Measurements from ENCODE around the gene ST6GALNAC3.
"Not testable (repeated sequence)": the region's sequence is repeated elsewhere in the genome, so short reads cannot be mapped to it uniquely, and the experiment has no call there.

Gene ST6GALNAC3

DNA sequence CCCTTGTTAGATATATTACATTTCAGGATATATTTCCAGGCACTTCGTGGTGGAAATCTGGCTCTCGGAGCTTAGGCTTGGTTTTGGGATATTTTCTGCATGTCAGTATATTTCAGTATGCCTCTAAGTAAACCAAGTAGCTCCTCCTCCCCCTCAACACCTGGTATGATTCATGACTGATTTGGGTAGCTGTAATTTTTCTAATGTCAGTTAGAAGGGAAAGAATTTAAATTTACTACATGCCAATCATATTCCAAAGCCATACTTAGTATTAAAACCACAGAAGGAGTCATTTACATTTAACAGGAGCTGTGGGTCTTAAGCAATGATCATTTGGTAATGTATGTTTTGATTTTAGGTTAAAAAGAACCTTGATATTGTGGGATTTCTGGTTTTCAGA lies 40.6 kb downstream of the ST6GALNAC3 start:
- H3K27me3 ChIP-seq (replicated peaks; ENCODE audit: control insufficient read depth, insufficient read depth, low read length, poor library complexity, severe bottlenecking) = no peaks in the 10 kb centered on the region
- no peaks in the 10 kb centered on the region for H3K4me1 ChIP-seq (ENCODE audit: control insufficient read depth, insufficient read depth, low read length, poor library complexity, severe bottlenecking)
- H3K27ac ChIP-seq (ENCODE audit: insufficient read depth, low read length, poor library complexity, severe bottlenecking) = no peak overlapping the region
- no peak for DNase-seq
- no peaks in the 10 kb centered on the region for H3K36me3 ChIP-seq (ENCODE audit: control insufficient read depth, insufficient read depth, low read length)
- H3K4me3 ChIP-seq (ENCODE audit: insufficient read depth, low read depth, low read length, poor library complexity, severe bottlenecking) = no peak overlapping the region
- H3K9me3 ChIP-seq (ENCODE audit: control insufficient read depth, low read length) = no peaks in the 10 kb centered on the region

GRCh38 chr1:76121850-76122249 lies 47.3 kb downstream of the ST6GALNAC3 start:
- Histone ChIP-seq H3K4me1 (ENCODE audit: control insufficient read depth, insufficient read depth, low read length, poor library complexity, severe bottlenecking) (no peaks in the 10 kb centered on the region), H3K9me3 (ENCODE audit: control insufficient read depth, low read length) (no peaks in the 10 kb centered on the region), H3K36me3 (ENCODE audit: control insufficient read depth, insufficient read depth, low read length) (no peaks in the 10 kb centered on the region), H3K4me3 (ENCODE audit: insufficient read depth, low read depth, low read length, poor library complexity, severe bottlenecking) (no peak overlapping the region), H3K27me3 (replicated peaks; ENCODE audit: control insufficient read depth, insufficient read depth, low read length, poor library complexity, severe bottlenecking) (no peaks in the 10 kb centered on the region), H3K27ac (ENCODE audit: insufficient read depth, low read length, poor library complexity, severe bottlenecking) (no peak overlapping the region)
- no peak for DNase-seq

DNA sequence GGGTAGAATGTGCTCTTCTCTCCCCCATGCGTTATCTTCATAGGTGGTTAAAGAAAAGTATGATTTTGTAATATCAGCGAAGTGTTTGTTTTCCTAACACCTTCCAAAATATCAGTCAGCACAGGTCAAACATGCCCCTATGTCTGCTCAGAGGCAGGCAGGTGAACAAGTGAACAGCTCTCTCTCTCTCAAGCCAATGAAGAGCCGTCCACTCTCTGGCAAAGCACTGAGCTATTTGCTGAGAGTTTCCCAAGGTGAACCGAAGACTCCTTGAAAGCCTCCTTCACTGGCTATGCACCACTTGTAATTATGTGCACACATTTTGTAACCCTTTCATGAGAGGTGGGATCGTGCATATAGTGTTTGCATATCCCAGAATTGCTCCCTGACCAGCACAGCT lies 47.7 kb downstream of the ST6GALNAC3 start:
- Histone ChIP-seq H3K36me3 (ENCODE audit: control insufficient read depth, insufficient read depth, low read length) (no peaks in the 10 kb centered on the region), H3K27me3 (replicated peaks; ENCODE audit: control insufficient read depth, insufficient read depth, low read length, poor library complexity, severe bottlenecking) (no peaks in the 10 kb centered on the region), H3K9me3 (ENCODE audit: control insufficient read depth, low read length) (no peaks in the 10 kb centered on the region), H3K4me3 (ENCODE audit: insufficient read depth, low read depth, low read length, poor library complexity, severe bottlenecking) (no peak overlapping the region), H3K4me1 (ENCODE audit: control insufficient read depth, insufficient read depth, low read length, poor library complexity, severe bottlenecking) (no peaks in the 10 kb centered on the region), H3K27ac (ENCODE audit: insufficient read depth, low read length, poor library complexity, severe bottlenecking) (no peak overlapping the region)
- no peak for DNase-seq

GRCh38 chr1:76123411-76124064 lies 49.0 kb downstream of the ST6GALNAC3 start:
- H3K9me3 ChIP-seq (ENCODE audit: control insufficient read depth, low read length); H3K4me1 ChIP-seq (ENCODE audit: control insufficient read depth, insufficient read depth, low read length, poor library complexity, severe bottlenecking); H3K4me3 ChIP-seq (ENCODE audit: insufficient read depth, low read depth, low read length, poor library complexity, severe bottlenecking); DNase-seq; H3K27ac ChIP-seq (ENCODE audit: insufficient read depth, low read length, poor library complexity, severe bottlenecking); H3K27me3 ChIP-seq (replicated peaks; ENCODE audit: control insufficient read depth, insufficient read depth, low read length, poor library complexity, severe bottlenecking); H3K36me3 ChIP-seq (ENCODE audit: control insufficient read depth, insufficient read depth, low read length): not testable (repeated sequence)

DNA sequence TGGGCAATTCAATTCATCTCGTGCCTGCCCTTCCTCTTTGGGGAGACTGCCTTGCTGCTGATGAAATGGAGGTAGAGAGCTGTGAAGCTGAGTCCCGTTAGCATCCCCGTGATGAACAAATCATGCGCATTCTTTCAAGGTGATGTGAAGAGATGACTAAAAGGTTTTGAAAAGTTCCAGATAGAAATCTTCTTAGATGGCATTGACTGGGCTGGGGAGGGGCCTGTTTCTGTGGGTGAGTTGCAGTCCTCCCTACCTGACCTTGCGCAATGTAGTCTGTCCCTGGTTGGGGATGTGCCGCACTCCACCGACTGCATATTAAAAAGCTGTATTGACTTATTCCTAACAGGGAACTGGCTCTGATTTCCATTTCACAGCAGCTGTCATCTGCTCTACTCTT lies 49.6 kb downstream of the ST6GALNAC3 start:
- Histone ChIP-seq H3K4me3 (ENCODE audit: insufficient read depth, low read depth, low read length, poor library complexity, severe bottlenecking) (no peak overlapping the region), H3K27ac (ENCODE audit: insufficient read depth, low read length, poor library complexity, severe bottlenecking) (no peak overlapping the region), H3K27me3 (replicated peaks; ENCODE audit: control insufficient read depth, insufficient read depth, low read length, poor library complexity, severe bottlenecking) (no peaks in the 10 kb centered on the region), H3K36me3 (ENCODE audit: control insufficient read depth, insufficient read depth, low read length) (no peaks in the 10 kb centered on the region), H3K4me1 (ENCODE audit: control insufficient read depth, insufficient read depth, low read length, poor library complexity, severe bottlenecking) (no peaks in the 10 kb centered on the region), H3K9me3 (ENCODE audit: control insufficient read depth, low read length) (no peaks in the 10 kb centered on the region)
- no peak for DNase-seq

GRCh38 chr1:76125473-76126219 lies 51.1 kb downstream of the ST6GALNAC3 start:
- Histone ChIP-seq H3K27ac (ENCODE audit: insufficient read depth, low read length, poor library complexity, severe bottlenecking) (no peak overlapping the region), H3K36me3 (ENCODE audit: control insufficient read depth, insufficient read depth, low read length) (no peaks in the 10 kb centered on the region), H3K9me3 (ENCODE audit: control insufficient read depth, low read length) (no peaks in the 10 kb centered on the region), H3K27me3 (replicated peaks; ENCODE audit: control insufficient read depth, insufficient read depth, low read length, poor library complexity, severe bottlenecking) (no peaks in the 10 kb centered on the region), H3K4me3 (ENCODE audit: insufficient read depth, low read depth, low read length, poor library complexity, severe bottlenecking) (no peak overlapping the region), H3K4me1 (ENCODE audit: control insufficient read depth, insufficient read depth, low read length, poor library complexity, severe bottlenecking) (no peaks in the 10 kb centered on the region)
- no peak for DNase-seq

DNA sequence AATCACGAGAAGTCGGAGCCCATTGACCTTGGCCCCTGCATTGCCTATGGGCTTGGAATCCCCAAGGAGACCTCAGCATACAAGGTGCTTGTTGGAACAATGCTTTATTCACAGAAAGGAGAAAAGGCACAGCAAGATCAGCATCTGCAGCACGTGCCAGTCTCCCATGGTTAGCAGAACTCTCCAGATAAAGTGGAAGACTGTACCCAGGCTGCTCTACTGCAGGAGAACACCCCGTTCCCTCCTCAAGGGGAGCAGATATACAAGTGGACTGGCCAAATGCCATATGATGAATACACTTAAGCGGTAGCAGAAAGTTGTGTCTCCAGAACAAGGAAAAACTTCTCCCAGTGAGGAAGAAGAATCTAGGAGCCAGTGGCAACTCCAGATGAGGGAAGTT lies 53.5 kb downstream of the ST6GALNAC3 start:
- Histone ChIP-seq H3K27ac (ENCODE audit: insufficient read depth, low read length, poor library complexity, severe bottlenecking) (no peak overlapping the region), H3K9me3 (ENCODE audit: control insufficient read depth, low read length) (no peaks in the 10 kb centered on the region), H3K4me3 (ENCODE audit: insufficient read depth, low read depth, low read length, poor library complexity, severe bottlenecking) (no peak overlapping the region), H3K27me3 (replicated peaks; ENCODE audit: control insufficient read depth, insufficient read depth, low read length, poor library complexity, severe bottlenecking) (no peaks in the 10 kb centered on the region), H3K36me3 (ENCODE audit: control insufficient read depth, insufficient read depth, low read length) (no peaks in the 10 kb centered on the region), H3K4me1 (ENCODE audit: control insufficient read depth, insufficient read depth, low read length, poor library complexity, severe bottlenecking) (no peaks in the 10 kb centered on the region)
- no peak for DNase-seq

GRCh38 chr1:76129731-76130130 lies 55.2 kb downstream of the ST6GALNAC3 start:
- DNase-seq = no peak
- H3K4me3 ChIP-seq (ENCODE audit: insufficient read depth, low read depth, low read length, poor library complexity, severe bottlenecking) = no peak overlapping the region
- H3K27me3 ChIP-seq (replicated peaks; ENCODE audit: control insufficient read depth, insufficient read depth, low read length, poor library complexity, severe bottlenecking) = no peaks in the 10 kb centered on the region
- H3K36me3 ChIP-seq (ENCODE audit: control insufficient read depth, insufficient read depth, low read length) = no peaks in the 10 kb centered on the region
- H3K4me1 ChIP-seq (ENCODE audit: control insufficient read depth, insufficient read depth, low read length, poor library complexity, severe bottlenecking) = no peaks in the 10 kb centered on the region
- no peaks in the 10 kb centered on the region for H3K9me3 ChIP-seq (ENCODE audit: control insufficient read depth, low read length)
- no peak overlapping the region for H3K27ac ChIP-seq (ENCODE audit: insufficient read depth, low read length, poor library complexity, severe bottlenecking)

- Histone ChIP-seq H3K27me3 (replicated peaks; ENCODE audit: control insufficient read depth, insufficient read depth, low read length, poor library complexity, severe bottlenecking) (no peaks in the 10 kb centered on the region), H3K36me3 (ENCODE audit: control insufficient read depth, insufficient read depth, low read length) (no peaks in the 10 kb centered on the region), H3K4me3 (ENCODE audit: insufficient read depth, low read depth, low read length, poor library complexity, severe bottlenecking) (no peak overlapping the region), H3K4me1 (ENCODE audit: control insufficient read depth, insufficient read depth, low read length, poor library complexity, severe bottlenecking) (no peaks in the 10 kb centered on the region), H3K27ac (ENCODE audit: insufficient read depth, low read length, poor library complexity, severe bottlenecking) (no peak overlapping the region), H3K9me3 (ENCODE audit: control insufficient read depth, low read length) (no peaks in the 10 kb centered on the region)
- no peak for DNase-seq
These were observed 56.4 kb downstream of the ST6GALNAC3 start for GRCh38 chr1:76130992-76131391.

DNA sequence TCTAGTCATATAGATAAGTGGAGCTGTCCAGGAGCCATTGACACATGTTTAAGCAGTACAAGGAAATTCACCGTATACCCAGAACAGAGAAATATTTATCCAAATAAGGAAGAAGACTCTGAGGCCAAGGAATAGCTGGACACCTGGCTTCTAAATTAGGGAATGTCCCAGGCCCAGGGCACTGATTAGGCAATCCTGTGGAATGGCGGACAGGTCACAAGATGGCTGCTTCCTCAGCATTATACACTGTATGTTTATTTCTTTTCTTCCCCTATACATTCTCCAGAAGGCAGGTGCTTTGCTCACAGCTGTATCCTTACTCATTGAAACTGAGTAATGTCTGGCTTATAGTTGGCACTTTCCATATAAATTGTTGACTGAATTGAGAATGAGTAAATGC lies 59.4 kb downstream of the ST6GALNAC3 start:
- Histone ChIP-seq H3K36me3 (ENCODE audit: control insufficient read depth, insufficient read depth, low read length) (no peaks in the 10 kb centered on the region), H3K4me1 (ENCODE audit: control insufficient read depth, insufficient read depth, low read length, poor library complexity, severe bottlenecking) (no peaks in the 10 kb centered on the region), H3K4me3 (ENCODE audit: insufficient read depth, low read depth, low read length, poor library complexity, severe bottlenecking) (no peak overlapping the region), H3K27me3 (replicated peaks; ENCODE audit: control insufficient read depth, insufficient read depth, low read length, poor library complexity, severe bottlenecking) (no peaks in the 10 kb centered on the region), H3K27ac (ENCODE audit: insufficient read depth, low read length, poor library complexity, severe bottlenecking) (no peak overlapping the region), H3K9me3 (ENCODE audit: control insufficient read depth, low read length) (no peaks in the 10 kb centered on the region)
- no peak for DNase-seq

Data from effector memory CD4-positive, alpha-beta T cell (primary cell).